Heart left ventricle (tissue), 13 donors: ENCODE results near the gene IGSF9.

Experiments
- POLR2A ChIP-seq, 2 donors: fragments of 450-650 bp; IDR thresholded peaks; one replicate each; pipeline ENCODE4 v1.6.1; 2017; ENCODE audit warnings: antibody characterized with exemption in 2 of 2, mild to moderate bottlenecking in 2 of 2, moderate library complexity in 2 of 2
- TF ChIP-seq, protein P1 (sequence below), 12 donors: fragments of 200-600 bp; sonication (generic) in 4 of 12; IDR thresholded peaks; one replicate each; pipeline versions ENCODE4 v1.5.0 to v1.8.0; 2018 to 2022; ENCODE audit warnings: antibody characterized with exemption in 12 of 12, mild to moderate bottlenecking in 5 of 12
- donor health status: ischemic (EF 13 %, LVEDD 7.1; RV severe dilation, severe dysfunction).
- donor health status: DM: no; HTN: yes; CAD: no.
- donor health status: DM: no; HTN: no; CAD: no.
- donor health status: ischemic (EF 25% LVEDD 6.9; RV normal size, moderate dysfunction).
- donor health status: ischemic (EF 25% LVEDD 5.7; RV mildly dilated, moderate dysfunction).
- donor health status: ischemic (EF 35%, LVEDD 5.7; RV mildly dilated, moderate dysfunction).
- donor health status: nonischemic (EF 11% LVEDD 7.7; RV severe dilation, severe dysfunction).
- donor health status: DM: yes; HTN: yes; CAD: no.
- donor health status: PGD.
- donor health status: ischemic (EF 29% LVEDD 5.4; RV normal size, mild dysfunction).
- donor health status: nonischemic (EF 23%, LVEDD 6.1; RV moderate dilation, normal function).

DNA sequence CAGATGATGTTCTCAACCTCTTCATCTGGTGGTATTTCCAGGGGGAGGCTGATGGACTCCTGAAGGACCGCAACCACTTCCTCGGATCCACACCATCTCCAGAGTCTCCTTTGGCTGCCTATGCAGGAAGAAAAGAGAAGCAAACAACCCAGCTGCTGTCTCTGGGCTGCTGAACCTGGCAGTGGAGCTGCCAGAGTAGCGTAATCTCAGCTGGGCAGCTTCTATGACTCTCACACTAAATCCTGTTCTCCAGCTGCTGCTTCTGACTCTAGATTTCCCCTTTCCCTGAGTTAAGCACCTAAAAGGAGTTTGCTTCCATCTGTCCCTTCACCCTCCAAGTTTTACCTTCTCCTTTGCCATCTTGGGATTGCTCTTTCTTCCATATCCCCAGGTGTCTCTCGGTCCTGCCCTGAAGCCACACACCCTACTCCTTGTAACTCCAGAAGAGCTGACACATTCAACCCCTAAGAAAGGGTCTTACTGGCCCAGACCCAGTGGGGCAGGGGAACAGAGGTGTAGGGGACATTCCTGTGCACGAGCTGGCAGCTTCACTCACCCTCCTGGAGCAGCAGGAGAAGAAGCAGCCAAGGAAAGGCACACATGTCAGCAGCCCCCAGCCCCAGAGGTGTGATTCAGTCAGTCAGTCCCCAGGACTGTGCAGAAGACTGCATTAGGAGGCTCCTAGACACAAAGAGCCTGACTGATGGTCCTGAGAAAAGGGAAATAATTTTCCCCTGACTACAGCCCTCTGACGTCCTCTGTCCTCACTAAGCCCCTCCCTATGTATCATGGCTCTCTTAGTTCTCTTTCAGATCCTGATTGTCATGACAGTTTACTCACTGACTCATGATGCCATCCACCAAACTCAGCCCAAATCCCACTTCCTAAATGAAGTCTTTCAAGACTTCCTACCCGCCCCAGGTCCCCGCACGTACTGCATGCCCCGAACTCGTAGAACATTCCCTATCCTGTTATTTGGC lies 8.4 kb upstream of the IGSF9 start, which contains the start of gene SLAMF9:
- TF ChIP-seq, protein P1, sequence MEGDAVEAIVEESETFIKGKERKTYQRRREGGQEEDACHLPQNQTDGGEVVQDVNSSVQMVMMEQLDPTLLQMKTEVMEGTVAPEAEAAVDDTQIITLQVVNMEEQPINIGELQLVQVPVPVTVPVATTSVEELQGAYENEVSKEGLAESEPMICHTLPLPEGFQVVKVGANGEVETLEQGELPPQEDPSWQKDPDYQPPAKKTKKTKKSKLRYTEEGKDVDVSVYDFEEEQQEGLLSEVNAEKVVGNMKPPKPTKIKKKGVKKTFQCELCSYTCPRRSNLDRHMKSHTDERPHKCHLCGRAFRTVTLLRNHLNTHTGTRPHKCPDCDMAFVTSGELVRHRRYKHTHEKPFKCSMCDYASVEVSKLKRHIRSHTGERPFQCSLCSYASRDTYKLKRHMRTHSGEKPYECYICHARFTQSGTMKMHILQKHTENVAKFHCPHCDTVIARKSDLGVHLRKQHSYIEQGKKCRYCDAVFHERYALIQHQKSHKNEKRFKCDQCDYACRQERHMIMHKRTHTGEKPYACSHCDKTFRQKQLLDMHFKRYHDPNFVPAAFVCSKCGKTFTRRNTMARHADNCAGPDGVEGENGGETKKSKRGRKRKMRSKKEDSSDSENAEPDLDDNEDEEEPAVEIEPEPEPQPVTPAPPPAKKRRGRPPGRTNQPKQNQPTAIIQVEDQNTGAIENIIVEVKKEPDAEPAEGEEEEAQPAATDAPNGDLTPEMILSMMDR (IDR thresholded peaks at IDR 0.05), result no peak
- no peak for TF ChIP-seq POLR2A (IDR thresholded peaks at IDR 0.05)
